Measurements from ENCODE around the gene SYNGAP1.

DNA sequence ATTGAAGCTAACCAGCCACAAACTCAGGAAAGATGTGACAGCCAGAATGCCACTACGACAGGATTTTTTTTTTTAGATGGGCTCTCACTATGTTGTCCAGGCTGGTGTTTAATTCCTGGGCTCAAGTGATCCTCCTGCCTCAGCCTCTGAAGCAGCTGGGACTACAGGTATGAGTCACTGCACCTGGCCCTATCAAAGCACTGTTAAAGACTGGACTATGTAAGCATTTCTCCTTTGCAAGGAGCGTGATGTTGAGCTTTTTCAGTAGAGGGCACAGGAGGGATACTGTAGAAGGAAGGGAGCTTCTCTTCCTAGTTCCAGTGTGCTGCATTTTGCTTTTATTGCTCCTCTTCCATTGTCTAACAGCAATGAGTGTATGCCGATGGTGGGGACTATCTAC is 70.3 kb downstream of the SYNGAP1 start:
- TF ChIP-seq, protein P1, sequence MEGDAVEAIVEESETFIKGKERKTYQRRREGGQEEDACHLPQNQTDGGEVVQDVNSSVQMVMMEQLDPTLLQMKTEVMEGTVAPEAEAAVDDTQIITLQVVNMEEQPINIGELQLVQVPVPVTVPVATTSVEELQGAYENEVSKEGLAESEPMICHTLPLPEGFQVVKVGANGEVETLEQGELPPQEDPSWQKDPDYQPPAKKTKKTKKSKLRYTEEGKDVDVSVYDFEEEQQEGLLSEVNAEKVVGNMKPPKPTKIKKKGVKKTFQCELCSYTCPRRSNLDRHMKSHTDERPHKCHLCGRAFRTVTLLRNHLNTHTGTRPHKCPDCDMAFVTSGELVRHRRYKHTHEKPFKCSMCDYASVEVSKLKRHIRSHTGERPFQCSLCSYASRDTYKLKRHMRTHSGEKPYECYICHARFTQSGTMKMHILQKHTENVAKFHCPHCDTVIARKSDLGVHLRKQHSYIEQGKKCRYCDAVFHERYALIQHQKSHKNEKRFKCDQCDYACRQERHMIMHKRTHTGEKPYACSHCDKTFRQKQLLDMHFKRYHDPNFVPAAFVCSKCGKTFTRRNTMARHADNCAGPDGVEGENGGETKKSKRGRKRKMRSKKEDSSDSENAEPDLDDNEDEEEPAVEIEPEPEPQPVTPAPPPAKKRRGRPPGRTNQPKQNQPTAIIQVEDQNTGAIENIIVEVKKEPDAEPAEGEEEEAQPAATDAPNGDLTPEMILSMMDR (IDR thresholded peaks at IDR 0.05): no peak
- TF ChIP-seq, protein P2, sequence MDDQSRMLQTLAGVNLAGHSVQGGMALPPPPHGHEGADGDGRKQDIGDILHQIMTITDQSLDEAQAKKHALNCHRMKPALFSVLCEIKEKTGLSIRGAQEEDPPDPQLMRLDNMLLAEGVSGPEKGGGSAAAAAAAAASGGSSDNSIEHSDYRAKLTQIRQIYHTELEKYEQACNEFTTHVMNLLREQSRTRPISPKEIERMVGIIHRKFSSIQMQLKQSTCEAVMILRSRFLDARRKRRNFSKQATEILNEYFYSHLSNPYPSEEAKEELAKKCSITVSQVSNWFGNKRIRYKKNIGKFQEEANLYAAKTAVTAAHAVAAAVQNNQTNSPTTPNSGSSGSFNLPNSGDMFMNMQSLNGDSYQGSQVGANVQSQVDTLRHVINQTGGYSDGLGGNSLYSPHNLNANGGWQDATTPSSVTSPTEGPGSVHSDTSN (IDR thresholded peaks at IDR 0.05): no peak
- TF ChIP-seq EP300 (IDR thresholded peaks at IDR 0.05; ENCODE audit: borderline replicate concordance in 1 of 2, low read depth in 1 of 2, low read length in 1 of 2): no peak
- no peak for TF ChIP-seq GABPA (IDR thresholded peaks at IDR 0.05; ENCODE audit: low read depth)
- TF ChIP-seq, protein P3, sequence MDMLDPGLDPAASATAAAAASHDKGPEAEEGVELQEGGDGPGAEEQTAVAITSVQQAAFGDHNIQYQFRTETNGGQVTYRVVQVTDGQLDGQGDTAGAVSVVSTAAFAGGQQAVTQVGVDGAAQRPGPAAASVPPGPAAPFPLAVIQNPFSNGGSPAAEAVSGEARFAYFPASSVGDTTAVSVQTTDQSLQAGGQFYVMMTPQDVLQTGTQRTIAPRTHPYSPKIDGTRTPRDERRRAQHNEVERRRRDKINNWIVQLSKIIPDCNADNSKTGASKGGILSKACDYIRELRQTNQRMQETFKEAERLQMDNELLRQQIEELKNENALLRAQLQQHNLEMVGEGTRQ (IDR thresholded peaks at IDR 0.05; ENCODE audit: borderline replicate concordance, low read depth, low read length): no peak
- TF ChIP-seq RFX5 (IDR thresholded peaks at IDR 0.05; ENCODE audit: low read length): no peak

Data from SK-N-SH (cell line).